Loucy (cell line): Measurements from ENCODE around the gene GRK3.

Experiments used
- EZH2phosphoT487 ChIP-seq: fragments of 200-600 bp; IDR thresholded peaks from 2 replicates; pipeline ENCODE4 v1.6.1; 2018; ENCODE audit warnings: antibody characterized with exemption, mild to moderate bottlenecking, moderate library complexity, borderline replicate concordance
- TF ChIP-seq, protein P1 (sequence below): fragments of 200-600 bp; sonication (generic); conservative IDR thresholded peaks from 2 replicates; pipeline ENCODE4 v1.5.1; 2014; ENCODE audit warnings: mild to moderate bottlenecking, antibody characterized with exemption, low read length

DNA sequence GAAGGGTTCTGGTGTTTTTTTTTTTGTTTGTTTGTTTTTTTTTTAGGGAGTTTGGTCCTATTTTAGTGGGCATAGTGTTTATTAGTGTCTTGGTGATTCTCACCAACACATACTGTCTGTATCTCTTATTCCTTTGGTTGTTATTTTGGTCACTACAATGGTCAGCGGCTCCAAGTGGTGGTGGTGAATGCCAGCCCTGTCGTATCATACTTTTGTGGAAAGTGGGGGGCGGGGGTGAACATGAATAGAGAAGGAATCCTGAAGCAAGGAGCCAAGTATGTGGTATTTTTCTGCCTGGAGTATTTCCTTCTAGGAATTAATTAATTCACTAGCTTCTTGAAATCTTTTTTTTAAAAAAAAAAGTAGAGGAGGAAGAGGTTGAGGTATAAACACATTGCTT lies 79.6 kb downstream of the GRK3 start:
- TF ChIP-seq, protein P1, sequence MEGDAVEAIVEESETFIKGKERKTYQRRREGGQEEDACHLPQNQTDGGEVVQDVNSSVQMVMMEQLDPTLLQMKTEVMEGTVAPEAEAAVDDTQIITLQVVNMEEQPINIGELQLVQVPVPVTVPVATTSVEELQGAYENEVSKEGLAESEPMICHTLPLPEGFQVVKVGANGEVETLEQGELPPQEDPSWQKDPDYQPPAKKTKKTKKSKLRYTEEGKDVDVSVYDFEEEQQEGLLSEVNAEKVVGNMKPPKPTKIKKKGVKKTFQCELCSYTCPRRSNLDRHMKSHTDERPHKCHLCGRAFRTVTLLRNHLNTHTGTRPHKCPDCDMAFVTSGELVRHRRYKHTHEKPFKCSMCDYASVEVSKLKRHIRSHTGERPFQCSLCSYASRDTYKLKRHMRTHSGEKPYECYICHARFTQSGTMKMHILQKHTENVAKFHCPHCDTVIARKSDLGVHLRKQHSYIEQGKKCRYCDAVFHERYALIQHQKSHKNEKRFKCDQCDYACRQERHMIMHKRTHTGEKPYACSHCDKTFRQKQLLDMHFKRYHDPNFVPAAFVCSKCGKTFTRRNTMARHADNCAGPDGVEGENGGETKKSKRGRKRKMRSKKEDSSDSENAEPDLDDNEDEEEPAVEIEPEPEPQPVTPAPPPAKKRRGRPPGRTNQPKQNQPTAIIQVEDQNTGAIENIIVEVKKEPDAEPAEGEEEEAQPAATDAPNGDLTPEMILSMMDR = no peak
- no peak for TF ChIP-seq EZH2phosphoT487
